ENCODE results near the gene CALR. TPM values are rescaled to one million over a fixed set of nuclear protein-coding genes. Genes with fewer than 3 reads are reported as not detected.

The CALR gene
- total and polyA plus RNA-seq, 9 of the 15 experiments (the other 6 are each of a cell fraction or from before 2014, with no cell fraction given), result 126 to 811 (median 642) TPM

- TF ChIP-seq ZNF592 (IDR thresholded peaks at IDR 0.05) (peak; percentile 20; the same call in 1 of the 2 replicates), MYNN (IDR thresholded peaks at IDR 0.05) (no peak), MYNN (CRISPR knock-in tag; IDR thresholded peaks at IDR 0.05) (no peak), KLF1 (tag; IDR thresholded peaks at IDR 0.05) (no peak), CBX5 (IDR thresholded peaks at IDR 0.05; ENCODE audit: borderline replicate concordance, low read depth) (no peak), RERE (CRISPR knock-in tag; IDR thresholded peaks at IDR 0.05; ENCODE audit: borderline replicate concordance) (no peak), CREM (IDR thresholded peaks at IDR 0.05; ENCODE audit: low read depth) (peak; percentile 68), MAFF (IDR thresholded peaks at IDR 0.05; ENCODE audit: low read length) (no peak)
These were observed at the start of gene CALR (continued) for GRCh38 chr19:12937927-12938778.
